ENCODE results near the gene MYT1.

MYT1 gene

GRCh38 chr20:64155258-64156135 is 8.8 kb upstream of the MYT1 start:
- no peak for DNase-seq

GRCh38 chr20:64156136-64156885 is 7.9 kb upstream of the MYT1 start:
- no peak for DNase-seq

DNA sequence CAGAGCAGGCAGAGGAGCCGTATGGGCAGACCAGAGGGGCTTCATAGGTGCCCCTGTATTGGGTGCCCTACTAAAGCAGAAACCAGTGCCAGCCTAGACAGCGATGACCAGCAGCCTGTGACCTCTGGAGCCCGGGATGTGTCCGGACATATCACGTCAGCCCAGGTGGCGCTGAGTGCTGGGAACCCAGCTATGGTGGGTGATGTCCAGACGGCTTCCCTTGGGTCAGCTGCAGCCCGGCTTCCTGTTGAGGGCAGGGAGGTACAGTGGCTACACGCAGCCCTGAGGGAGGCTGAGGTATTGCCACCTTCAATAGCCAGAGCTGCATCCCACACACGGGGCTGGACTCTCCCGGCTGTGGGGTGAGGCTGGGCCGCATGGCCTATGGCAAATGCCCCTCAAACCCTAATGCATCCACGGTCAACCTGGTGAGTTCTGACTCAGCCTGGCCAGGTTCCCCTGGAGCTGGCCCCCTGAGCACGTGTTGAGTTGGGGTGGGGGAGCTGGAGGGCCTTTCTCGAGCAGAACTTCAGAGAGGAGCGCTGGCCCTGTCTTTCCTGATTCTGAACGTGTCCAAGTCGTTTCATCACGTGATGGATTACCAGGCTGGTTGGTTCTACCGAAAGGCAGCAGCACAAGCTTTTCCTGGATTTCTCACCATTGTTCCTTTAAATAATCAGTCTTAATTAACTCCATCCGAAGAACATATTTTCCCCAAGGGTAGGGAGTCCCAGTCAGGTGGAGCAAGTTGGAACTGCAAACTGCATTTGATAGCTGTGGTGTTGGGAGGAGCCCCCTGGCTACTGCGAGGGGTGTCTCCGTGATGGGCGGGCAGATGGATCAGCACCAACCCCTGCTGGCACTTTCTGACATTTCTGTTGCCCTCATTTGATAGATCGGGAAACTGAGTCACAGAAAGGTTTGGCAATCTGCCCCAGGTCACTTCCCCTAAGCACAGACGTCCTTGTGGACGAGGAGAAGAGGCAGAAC is 7.1 kb upstream of the MYT1 start:
- no peak for DNase-seq

GRCh38 chr20:64157878-64158277 is 6.4 kb upstream of the MYT1 start:
- DNase-seq, result peak; percentile 8

GRCh38 chr20:64158346-64159285 is 5.6 kb upstream of the MYT1 start:
- no peak for DNase-seq

DNA sequence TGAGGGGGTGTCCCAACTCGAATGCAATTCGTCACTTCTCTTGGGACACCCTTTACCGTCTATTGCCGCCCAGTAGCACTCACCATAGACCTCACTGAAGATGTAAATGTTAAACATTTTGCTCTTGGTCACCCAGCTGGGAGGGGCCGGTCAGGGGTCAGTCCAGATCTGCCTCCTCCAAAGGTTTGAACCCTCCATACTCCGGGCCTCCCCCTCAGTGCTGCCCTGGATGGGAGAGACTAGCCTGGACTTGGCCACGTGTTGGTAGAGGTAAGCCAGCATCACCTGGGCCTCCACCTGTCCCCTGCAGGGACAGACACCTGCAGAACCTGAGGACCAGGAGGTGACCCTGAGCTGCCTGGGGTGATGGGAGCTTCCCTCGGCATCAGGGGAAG is 5.0 kb upstream of the MYT1 start:
- no peak for DNase-seq

DNA sequence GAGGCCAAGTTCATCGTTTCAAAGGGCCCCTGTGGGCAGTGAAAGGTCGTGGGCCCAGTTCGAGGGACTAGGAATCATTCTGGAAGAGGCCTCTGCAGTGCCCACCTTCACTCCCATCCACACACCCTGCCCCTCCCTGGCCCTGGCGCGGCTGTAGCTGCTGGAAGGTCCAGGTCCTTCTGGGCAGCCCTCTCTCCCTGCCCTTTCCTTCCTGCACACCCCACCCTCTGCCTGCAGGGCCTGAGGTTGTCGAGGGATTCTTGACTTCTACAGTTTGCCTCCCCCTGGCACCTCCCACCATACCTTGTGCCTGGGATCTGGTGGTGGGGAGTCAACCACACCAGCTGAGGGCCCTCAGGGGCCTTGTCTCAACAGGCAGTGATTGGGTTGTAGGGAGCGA is 4.5 kb upstream of the MYT1 start:
- DNase-seq, result no peak

DNA sequence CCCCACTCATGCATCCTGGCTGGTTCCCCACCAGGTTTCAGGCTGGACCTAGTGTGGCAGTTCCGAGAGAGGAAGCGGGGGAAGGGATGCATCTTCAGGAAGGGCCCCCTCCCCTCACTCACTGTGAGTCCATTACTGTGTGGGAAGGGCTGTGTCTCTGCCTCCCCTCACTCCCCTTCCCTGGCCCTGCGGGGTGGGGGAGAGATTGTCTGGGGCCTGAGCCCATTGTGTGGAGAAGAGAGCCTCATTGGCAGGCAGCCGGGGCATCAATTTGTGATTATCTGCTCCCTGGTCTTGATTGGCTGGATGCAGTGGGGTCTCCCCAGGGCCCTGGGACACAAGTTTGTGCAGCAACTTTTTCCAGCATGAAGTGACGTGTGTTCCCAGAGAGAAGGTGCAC is 4.1 kb upstream of the MYT1 start:
- no peak for DNase-seq

DNA sequence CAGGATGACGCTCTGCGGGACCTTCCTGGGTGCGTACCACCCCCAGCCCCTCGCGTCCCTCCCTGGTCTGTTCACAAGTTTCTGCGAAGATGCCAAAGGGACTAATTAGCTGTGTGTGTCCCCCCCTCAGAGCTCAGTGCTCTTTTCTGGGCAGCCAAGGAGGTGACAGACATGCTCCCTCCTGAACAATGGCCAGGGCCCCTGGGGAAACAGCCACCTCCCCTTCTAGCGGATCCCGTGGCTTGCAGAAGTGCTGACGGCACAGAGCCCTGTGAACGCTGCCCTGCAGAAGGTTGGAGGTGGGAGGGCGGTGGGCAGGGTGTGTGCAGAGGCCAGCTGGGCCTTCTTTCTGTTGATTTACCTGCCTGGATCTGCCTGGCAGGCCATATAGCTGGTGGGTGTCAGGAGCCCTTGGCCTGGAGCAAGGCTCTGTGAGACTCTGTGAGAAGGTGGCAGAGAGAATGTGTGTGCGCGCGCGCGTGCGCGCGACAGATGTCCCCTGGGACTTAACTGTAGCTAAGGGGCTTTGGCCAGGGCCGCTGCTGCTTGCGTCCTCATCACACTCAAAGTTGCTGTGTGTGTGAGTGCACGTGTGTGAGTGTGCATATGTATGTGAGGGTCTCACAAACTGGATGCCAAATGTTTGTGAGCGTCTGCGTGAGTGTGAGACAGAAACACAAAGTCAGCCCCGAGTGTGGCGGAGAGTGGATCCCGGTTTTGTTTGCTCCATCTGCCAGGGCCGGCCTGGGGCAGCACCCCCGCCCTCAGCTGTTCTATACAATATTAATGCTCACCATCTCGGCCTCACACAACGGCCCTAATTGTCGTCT is 3.5 kb upstream of the MYT1 start:
- DNase-seq, result no peak

GRCh38 chr20:64161356-64162238 is 2.7 kb upstream of the MYT1 start:
- no peak for DNase-seq

- DNase-seq, result no peak
Measured at GRCh38 chr20:64162239-64162910, 1.9 kb upstream of the MYT1 start.

GRCh38 chr20:64163776-64164122 is 503 bp upstream of the MYT1 start:
- no peak for DNase-seq

- DNase-seq, result no peak
Measured at GRCh38 chr20:64165866-64166600, 1.8 kb downstream of the MYT1 start.

- DNase-seq, result no peak
Measured at GRCh38 chr20:64166721-64167615, 2.7 kb downstream of the MYT1 start.

GRCh38 chr20:64167676-64168075 is 3.4 kb downstream of the MYT1 start:
- no peak for DNase-seq

DNA sequence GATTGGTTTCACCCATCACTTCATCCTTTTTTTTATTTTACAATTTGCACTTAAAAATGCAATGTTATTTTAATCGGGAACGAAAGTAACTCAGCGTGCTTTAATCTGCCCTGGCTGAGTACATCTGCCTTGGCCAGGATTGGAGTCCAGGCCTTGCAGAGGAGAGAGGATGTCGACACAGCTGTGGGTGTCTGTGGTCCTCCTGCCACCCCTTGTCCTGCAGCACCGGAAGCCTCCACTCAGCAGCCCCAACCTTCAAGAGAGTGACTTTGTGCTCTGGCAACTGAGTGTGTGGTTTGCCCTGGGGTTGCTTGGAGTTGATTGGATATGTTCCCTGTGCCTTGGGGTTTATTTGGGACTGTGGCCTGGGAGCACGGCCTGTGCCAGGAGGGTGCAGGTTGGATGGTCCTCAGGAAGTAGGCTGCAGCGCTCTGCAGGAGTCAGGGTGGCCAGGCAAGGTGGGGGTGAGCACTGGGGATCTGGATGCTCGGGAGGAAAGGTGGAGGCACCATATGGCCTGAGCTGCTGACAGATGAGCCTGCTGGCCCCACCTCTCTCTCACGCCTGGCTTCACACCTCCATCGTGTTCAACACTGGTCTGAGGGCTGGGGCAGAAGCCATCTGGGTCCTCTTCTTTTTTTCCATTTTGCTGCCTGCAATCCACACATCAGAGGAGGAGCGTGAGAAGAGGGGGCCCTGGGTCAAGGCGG is 4.3 kb downstream of the MYT1 start:
- no peak for DNase-seq

DNA sequence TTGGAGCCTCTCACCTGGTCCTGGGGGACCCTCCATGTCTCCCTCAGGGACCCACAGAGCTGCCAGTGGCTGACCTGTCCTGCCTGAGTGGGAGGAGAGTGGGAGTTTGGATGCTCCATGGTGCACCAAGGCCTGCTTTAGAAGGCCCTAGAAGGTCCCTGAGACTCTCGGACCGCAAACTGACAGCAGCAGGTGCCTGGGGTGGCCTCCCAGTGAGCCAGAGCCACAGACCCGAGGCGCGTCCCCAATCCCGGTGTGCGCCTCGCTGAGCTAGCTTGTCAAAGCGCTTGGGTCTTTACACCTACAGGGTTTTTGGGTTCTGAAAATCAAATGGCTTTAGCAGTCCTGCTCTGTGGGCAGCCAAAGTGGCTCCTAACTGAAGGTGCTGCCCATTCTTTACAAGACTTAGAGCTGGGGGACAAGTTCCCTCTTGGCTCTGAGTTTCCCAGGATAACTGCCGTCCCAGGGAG is 4.9 kb downstream of the MYT1 start:
- no peak for DNase-seq
